Astrocyte (in vitro differentiated cells and primary cell): ENCODE data around the gene CCDC3. TPM values are rescaled to one million over a fixed set of nuclear protein-coding genes. Genes with fewer than 3 reads are reported as not detected.

Experiments
- DNase-seq: peaks from one replicate; pipeline ENCODE4 v3.0.0-alpha.2; 2010; ENCODE audit warnings: low read depth
- FAIRE-seq: peaks from 2 replicates; lab custom pipeline; 2011; peaks lifted over from hg19 to GRCh38; lab: Jason Lieb, UNC
- H2AFZ ChIP-seq: 2 replicates; pipeline ENCODE4 v1.6.0; 2012; ENCODE audit warnings: low read depth, low read length, inconsistent platforms
- H3K27ac ChIP-seq: 2 replicates; pipeline ENCODE4 v1.5.1; 2011; ENCODE audit warnings: low read depth, low read length, inconsistent platforms
- H3K27me3 ChIP-seq: 2 replicates; pipeline ENCODE4 v1.6.0; 2011; ENCODE audit warnings: low read length, inconsistent platforms; ENCODE audit not compliant: insufficient read depth
- H3K36me3 ChIP-seq: 2 replicates; pipeline ENCODE4 v1.5.1; 2011; ENCODE audit warnings: low read length, inconsistent platforms; ENCODE audit not compliant: insufficient read depth
- H3K4me1 ChIP-seq: 2 replicates; pipeline ENCODE4 v1.5.1; 2011; ENCODE audit warnings: low read length, inconsistent platforms; ENCODE audit not compliant: insufficient read depth
- H3K4me2 ChIP-seq: 2 replicates; pipeline ENCODE4 v1.6.0; 2012; ENCODE audit warnings: low read length, inconsistent platforms
- H3K4me3 ChIP-seq: 2 replicates; pipeline ENCODE4 v1.5.1; 2011; ENCODE audit warnings: low read depth, mild to moderate bottlenecking, low read length, inconsistent platforms; ENCODE audit not compliant: insufficient read depth
- H3K79me2 ChIP-seq: 2 replicates; pipeline ENCODE4 v1.6.0; 2012; ENCODE audit warnings: mild to moderate bottlenecking, low read length, inconsistent platforms; ENCODE audit not compliant: insufficient read depth
- H3K9ac ChIP-seq: 2 replicates; pipeline ENCODE4 v1.6.0; 2012; ENCODE audit warnings: mild to moderate bottlenecking, low read length, inconsistent platforms
- H3K9me3 ChIP-seq: 2 replicates; pipeline ENCODE4 v1.5.1; 2012; ENCODE audit warnings: low read depth, mild to moderate bottlenecking, low read length, inconsistent platforms; ENCODE audit not compliant: insufficient read depth
- H4K20me1 ChIP-seq: 2 replicates; pipeline ENCODE4 v1.6.0; 2012; ENCODE audit warnings: low read length, inconsistent platforms; ENCODE audit not compliant: insufficient read depth
- H3K27ac Mint-ChIP-seq: one replicate; pipeline ENCODE4 v1.8.0; 2021; ENCODE audit warnings: mild to moderate bottlenecking, mixed read lengths; ENCODE audit not compliant: unreplicated experiment
- H3K27me3 Mint-ChIP-seq: one replicate; pipeline ENCODE4 v1.8.0; 2021; ENCODE audit warnings: low read depth, mixed read lengths; ENCODE audit not compliant: unreplicated experiment
- H3K36me3 Mint-ChIP-seq: one replicate; pipeline ENCODE4 v1.8.0; 2021; ENCODE audit warnings: low read depth, mixed read lengths; ENCODE audit not compliant: unreplicated experiment
- H3K4me1 Mint-ChIP-seq: one replicate; pipeline ENCODE4 v1.8.0; 2021; ENCODE audit warnings: low read depth, mixed read lengths; ENCODE audit not compliant: unreplicated experiment
- H3K4me3 Mint-ChIP-seq: one replicate; pipeline ENCODE4 v1.8.0; 2021; ENCODE audit warnings: mild to moderate bottlenecking, moderate library complexity, mixed read lengths; ENCODE audit not compliant: unreplicated experiment
- H3K9me3 Mint-ChIP-seq: one replicate; pipeline ENCODE4 v1.8.0; 2021; ENCODE audit warnings: mild to moderate bottlenecking, mixed read lengths; ENCODE audit not compliant: unreplicated experiment
- EZH2 ChIP-seq: IDR thresholded peaks from 2 replicates; pipeline ENCODE4 v1.6.1; 2012; ENCODE audit warnings: mild to moderate bottlenecking, low read length, inconsistent platforms; ENCODE audit not compliant: insufficient read depth
- total RNA-seq: library from RNA; stranded (reverse); gene quantifications from 2 replicates; pipeline ENCODE4 v1.2.1, GENCODE V29; 2021
- TF ChIP-seq, protein P1 (sequence below): IDR thresholded peaks from 2 replicates; pipeline ENCODE4 v1.5.1; 2011; ENCODE audit warnings: low read depth, mild to moderate bottlenecking, inconsistent platforms, low read length, moderate library complexity; ENCODE audit not compliant: insufficient read depth

The CCDC3 gene
- total RNA-seq, 1 donor from 2014 or later, result 25.8 TPM

DNA sequence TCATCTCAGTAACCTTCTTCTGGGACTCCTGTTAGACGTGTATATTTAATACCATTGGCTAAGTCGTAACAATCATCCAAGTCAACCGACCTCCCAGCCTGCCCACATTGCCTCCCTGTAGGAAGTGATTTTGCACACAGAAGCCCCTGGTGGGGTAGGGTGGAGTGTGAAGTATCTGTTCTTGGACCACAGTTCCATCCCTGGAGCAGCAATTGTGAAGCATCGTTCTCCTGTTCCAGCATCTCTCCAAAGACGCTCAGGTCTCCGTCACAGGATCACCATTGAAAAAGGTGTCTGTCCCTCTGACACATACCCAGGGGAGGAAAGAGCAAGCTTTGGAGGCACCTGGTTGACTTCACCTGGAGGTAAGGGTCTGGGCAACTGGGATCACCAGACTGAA is 72.9 kb downstream of the CCDC3 start:
- H3K4me2 ChIP-seq, result no peak overlapping the region
- H4K20me1 ChIP-seq, result no peaks in the 10 kb centered on the region
- H3K27ac ChIP-seq, result no peak overlapping the region
- H3K4me1 ChIP-seq, result no peaks in the 10 kb centered on the region
- peaks cover 16% of the 10 kb centered on the region for H3K9me3 Mint-ChIP-seq
- H3K27ac Mint-ChIP-seq, result no peak overlapping the region
- no peaks in the 10 kb centered on the region for H3K9me3 ChIP-seq
- H2AFZ ChIP-seq, result no peak overlapping the region
- DNase-seq (no peak), FAIRE-seq (no peak)
- no peaks in the 10 kb centered on the region for H3K4me1 Mint-ChIP-seq
- H3K4me3 Mint-ChIP-seq, result no peak overlapping the region
- H3K4me3 ChIP-seq, result no peak overlapping the region
- H3K9ac ChIP-seq, result no peak overlapping the region
- no peaks in the 10 kb centered on the region for H3K79me2 ChIP-seq
- peaks cover 19% of the 10 kb centered on the region for H3K36me3 Mint-ChIP-seq
- H3K36me3 ChIP-seq, result no peaks in the 10 kb centered on the region
- H3K27me3 Mint-ChIP-seq, result peaks cover 8% of the 10 kb centered on the region
- TF ChIP-seq EZH2, result no peak
- H3K27me3 ChIP-seq, result no peaks in the 10 kb centered on the region

DNA sequence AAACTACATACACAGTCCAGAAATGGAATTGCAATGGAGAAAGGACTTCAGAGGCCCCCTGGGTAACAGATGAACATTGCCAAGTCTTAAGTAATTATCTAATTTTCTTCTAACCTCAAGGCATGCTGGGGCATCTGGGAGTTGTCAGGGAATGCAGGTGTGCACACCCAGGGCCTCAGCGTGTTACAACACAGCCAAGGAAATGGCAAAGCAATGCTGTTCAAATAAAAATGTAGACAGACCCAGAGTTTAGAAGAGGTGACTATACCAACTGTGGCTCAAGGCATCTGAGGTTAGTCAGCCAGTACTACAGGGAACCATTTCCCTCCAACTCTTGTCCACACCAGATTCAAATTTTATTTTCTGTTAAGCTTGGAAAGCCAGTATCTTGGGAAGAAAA is 73.6 kb downstream of the CCDC3 start:
- no peak for TF ChIP-seq EZH2
- TF ChIP-seq, protein P1, sequence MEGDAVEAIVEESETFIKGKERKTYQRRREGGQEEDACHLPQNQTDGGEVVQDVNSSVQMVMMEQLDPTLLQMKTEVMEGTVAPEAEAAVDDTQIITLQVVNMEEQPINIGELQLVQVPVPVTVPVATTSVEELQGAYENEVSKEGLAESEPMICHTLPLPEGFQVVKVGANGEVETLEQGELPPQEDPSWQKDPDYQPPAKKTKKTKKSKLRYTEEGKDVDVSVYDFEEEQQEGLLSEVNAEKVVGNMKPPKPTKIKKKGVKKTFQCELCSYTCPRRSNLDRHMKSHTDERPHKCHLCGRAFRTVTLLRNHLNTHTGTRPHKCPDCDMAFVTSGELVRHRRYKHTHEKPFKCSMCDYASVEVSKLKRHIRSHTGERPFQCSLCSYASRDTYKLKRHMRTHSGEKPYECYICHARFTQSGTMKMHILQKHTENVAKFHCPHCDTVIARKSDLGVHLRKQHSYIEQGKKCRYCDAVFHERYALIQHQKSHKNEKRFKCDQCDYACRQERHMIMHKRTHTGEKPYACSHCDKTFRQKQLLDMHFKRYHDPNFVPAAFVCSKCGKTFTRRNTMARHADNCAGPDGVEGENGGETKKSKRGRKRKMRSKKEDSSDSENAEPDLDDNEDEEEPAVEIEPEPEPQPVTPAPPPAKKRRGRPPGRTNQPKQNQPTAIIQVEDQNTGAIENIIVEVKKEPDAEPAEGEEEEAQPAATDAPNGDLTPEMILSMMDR, result no peak
- peaks cover 12% of the 10 kb centered on the region for H3K9me3 Mint-ChIP-seq
- no peak overlapping the region for H3K27ac ChIP-seq
- H3K4me2 ChIP-seq, result no peak overlapping the region
- no peaks in the 10 kb centered on the region for H3K9me3 ChIP-seq
- no peaks in the 10 kb centered on the region for H3K36me3 ChIP-seq
- H4K20me1 ChIP-seq, result no peaks in the 10 kb centered on the region
- H3K9ac ChIP-seq, result no peak overlapping the region
- no peaks in the 10 kb centered on the region for H3K4me1 ChIP-seq
- H3K4me3 ChIP-seq, result no peak overlapping the region
- DNase-seq (no peak), FAIRE-seq (no peak)
- H3K4me1 Mint-ChIP-seq, result no peaks in the 10 kb centered on the region
- H3K27me3 Mint-ChIP-seq, result peaks cover 12% of the 10 kb centered on the region
- H3K79me2 ChIP-seq, result no peaks in the 10 kb centered on the region
- no peaks in the 10 kb centered on the region for H3K27me3 ChIP-seq
- no peak overlapping the region for H2AFZ ChIP-seq
- peaks cover 25% of the 10 kb centered on the region for H3K36me3 Mint-ChIP-seq
- no peak overlapping the region for H3K4me3 Mint-ChIP-seq
- no peak overlapping the region for H3K27ac Mint-ChIP-seq

DNA sequence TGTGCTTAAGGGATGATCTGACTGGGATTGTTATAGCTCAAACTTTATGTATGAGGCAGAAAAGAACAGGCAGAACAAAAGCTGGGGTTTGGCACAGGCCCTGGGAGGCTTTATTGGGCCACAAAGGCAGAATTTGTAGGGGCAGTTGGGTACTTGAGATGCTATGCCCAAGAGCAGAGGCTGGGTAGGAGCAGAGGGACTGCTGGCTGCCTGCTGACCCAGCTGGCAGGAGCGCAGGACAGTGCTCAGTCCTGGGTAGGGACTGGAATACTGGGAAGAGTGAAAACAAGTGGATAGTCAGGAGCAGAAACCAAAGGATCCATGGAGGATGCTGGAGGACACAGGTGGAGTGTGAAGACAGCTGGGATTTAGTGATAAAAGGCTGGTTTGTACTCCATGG is 75.7 kb downstream of the CCDC3 start:
- no peak overlapping the region for H3K9ac ChIP-seq
- no peaks in the 10 kb centered on the region for H4K20me1 ChIP-seq
- no peaks in the 10 kb centered on the region for H3K79me2 ChIP-seq
- Mint-ChIP-seq H3K36me3 (peaks cover 27% of the 10 kb centered on the region), H3K9me3 (peaks cover 9% of the 10 kb centered on the region), H3K4me1 (peaks cover 2% of the 10 kb centered on the region), H3K27me3 (peaks cover 14% of the 10 kb centered on the region), H3K4me3 (no peak overlapping the region), H3K27ac (no peak overlapping the region)
- H3K4me2 ChIP-seq, result no peak overlapping the region
- H3K27ac ChIP-seq, result no peak overlapping the region
- no peak for FAIRE-seq
- no peaks in the 10 kb centered on the region for H3K4me1 ChIP-seq
- TF ChIP-seq, protein P1, result no peak
- no peak for TF ChIP-seq EZH2
- no peak for DNase-seq
- no peak overlapping the region for H2AFZ ChIP-seq
- no peaks in the 10 kb centered on the region for H3K36me3 ChIP-seq
- H3K27me3 ChIP-seq, result no peaks in the 10 kb centered on the region
- H3K4me3 ChIP-seq, result no peak overlapping the region
- no peaks in the 10 kb centered on the region for H3K9me3 ChIP-seq
